ENCODE measurements around the gene ZCCHC24.

Gene ZCCHC24

DNA sequence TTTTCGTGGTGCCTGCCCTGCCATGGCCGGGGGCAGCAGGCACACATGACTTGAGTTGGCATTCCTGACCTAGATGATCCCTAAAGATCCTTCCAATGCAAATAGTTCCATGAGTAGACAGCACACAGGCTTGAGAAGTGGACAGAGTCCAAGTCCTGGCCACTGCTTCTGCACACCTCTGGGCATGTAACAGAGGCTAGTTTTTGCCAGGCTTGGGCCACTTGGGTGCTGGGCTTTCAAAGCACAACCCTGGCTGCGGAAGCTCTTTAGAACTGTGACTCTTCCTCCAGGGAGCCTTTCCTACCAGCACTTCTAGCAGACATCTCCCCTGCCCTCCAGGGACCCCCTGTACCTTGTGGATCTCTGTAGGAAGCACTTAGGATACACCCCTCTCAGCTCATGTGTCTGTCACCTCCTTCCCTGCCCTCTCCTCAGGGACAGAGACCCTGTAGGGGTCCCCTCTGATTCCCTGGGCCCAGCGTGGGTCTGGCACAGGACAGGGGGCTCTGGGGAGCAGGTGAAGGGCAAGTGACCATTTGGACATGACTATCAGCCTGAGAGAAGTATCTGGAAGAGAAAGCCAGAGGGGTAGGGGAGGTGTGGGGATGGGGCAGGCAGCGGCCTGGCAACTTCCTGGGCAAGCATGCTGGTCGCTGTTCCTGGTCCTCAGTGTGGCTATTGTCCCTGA, 36.2 kb downstream of the ZCCHC24 start:
- DNase-seq: no peak

DNA sequence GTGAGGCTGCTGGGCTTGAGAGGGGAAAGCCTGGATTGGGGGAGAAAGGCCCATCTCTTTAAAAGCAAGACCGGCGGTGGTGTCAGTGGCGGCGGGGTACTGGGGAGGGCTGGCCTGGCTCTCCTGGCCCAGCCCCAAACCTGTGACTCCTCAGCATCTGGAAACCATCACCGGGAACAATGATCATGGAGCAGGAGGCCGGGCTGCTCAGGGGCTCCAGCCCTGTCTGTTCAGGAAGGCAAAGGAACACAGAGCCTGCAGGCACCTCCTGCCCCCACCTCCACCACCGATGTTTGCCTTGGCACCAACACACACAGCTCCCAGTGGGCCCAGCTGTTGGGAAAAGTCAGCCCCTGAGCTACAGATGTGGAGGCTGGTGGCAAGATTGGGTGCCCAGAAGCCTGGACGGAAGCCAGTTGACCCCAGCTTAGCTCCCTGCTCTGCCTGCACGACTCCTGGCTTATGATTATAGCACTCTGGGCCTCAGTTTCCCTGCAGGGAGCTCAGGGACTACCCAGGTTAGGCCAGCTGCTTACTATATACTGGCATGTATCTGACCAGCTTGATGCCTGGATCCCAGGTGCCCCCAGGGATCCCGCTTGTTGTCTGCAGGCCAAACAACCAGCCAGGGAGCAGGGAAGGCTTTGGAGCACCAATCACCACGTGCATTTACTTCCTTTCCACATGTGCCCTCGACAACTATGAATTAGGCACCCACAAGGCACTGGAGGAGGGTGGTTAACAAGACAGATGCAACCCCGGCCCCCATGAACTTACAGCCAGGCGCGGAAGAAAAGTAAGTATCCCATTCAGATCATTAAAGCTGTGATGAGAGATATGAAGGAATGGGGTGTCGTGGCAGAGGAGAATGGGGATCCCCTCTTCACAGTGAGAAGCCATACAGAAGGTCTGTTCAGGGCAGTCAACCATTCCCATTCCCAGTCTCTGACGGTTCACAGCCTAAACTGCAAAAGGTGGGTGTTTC, 37.3 kb downstream of the ZCCHC24 start:
- DNase-seq: no peak

DNA sequence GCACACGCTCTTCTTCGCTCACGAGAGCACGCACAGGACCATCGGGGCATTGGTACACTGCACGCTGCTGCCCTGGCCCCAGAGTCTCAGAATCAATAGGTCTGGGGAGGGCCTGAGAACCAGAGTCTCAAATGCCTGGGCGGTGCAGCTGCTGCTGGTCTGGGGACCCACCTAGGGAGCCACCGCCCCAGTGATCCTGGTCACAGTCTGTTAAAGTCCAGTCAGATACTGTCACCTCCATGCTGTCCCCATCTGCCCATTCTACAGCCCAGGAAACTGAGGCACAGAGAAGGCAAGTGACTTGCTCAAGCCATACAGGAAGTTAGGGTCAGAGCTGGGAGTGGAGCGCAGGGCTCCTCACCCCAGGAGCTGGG, 38.0 kb downstream of the ZCCHC24 start:
- no peak for DNase-seq

DNA sequence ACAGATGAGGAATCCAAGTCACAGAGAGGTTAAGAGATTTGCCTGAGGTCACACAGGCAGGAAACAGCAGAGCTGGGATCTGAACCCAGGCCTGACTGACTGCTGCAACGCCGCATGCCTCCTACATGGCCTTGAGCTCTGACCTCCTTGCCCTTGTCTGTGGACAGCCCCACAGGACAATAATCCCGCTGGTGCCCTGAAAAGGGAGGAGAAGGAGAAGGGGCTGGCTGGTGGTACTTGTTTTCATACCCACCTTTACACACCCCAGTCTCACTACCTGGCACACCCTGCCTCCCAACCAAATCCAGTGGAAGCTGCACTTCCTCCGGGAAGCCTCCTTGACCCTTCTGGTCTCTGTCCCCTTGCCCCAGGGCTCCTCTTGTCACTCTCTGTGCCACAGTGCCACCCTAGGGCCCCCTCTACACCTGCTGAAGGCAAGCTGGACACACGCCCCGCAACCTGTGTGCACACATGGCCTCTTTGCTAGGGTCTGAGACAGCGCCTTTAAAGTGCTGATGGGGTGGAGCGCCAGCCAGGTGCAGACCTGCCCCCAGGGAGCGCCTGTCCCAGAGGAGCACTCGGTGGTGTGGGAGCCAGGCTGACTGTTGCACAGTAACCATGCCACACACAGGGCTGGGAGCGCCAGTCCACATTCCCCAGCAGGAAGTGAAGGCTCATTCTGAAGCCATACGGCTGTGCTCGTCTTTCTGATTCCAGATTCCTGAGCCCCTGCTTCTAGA, 38.6 kb downstream of the ZCCHC24 start:
- no peak for DNase-seq

DNA sequence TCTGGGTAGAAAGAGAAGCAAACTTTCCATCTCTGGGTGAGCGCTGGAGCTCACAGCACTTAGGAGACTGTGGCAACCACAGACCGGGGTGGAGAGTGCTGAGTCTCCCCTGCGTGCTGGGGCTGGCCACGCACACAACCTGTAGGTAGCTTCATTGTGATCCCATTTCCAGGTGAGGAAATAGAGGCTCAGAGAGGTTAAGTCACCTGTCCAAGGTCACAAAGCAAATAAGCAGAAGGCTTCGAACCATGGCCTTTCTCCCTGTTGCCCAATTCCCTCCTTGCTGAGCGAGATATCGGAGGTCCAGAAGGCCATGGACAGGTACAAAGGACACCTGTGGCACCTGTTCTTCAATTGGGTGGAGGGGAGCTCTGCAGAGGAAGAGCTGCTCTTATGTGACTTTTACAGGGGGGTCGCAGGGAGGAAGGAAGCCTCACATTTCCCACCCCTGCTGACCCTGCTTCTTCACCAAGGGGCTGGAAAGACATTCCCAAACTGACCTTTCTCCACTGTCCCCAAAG, 39.4 kb downstream of the ZCCHC24 start:
- no peak for DNase-seq

DNA sequence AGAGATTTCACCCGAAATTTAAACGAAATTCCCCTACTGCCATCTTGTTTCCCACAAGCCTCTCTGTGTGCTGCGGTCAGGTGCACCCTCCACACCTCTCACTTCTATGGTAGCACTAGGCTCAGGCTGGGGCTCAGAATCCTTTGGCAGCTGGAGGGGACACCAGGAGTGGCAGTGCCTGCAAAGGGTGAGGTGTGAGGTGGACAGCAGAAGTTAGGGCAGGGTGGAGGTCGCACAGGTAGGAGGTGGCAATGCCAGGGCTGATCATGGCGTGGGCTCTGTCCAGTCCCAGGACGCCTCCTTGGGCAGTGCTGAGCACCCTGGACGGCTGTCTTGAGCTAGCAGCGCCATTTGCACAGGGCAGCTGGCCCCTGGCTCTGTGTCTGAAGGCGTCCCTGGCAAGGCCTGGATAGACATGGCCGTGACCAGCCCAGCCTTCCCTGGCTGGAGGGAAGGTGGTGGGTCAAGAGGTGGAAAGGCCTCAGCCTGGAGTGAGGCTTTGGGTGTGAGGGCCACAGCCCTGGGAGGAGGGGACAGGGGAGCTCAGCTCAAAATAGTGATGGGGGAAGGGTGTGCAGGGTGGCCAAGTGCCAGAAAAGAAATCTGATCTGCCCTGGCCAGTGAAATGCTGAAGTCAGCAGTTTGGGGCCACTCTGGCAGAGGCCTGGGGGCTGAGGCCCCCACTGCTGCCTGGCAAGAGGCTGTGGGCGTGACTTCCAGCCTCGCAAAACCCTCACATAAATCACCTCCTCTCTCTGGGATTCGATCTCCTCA, 40.0 kb downstream of the ZCCHC24 start:
- DNase-seq: no peak

DNA sequence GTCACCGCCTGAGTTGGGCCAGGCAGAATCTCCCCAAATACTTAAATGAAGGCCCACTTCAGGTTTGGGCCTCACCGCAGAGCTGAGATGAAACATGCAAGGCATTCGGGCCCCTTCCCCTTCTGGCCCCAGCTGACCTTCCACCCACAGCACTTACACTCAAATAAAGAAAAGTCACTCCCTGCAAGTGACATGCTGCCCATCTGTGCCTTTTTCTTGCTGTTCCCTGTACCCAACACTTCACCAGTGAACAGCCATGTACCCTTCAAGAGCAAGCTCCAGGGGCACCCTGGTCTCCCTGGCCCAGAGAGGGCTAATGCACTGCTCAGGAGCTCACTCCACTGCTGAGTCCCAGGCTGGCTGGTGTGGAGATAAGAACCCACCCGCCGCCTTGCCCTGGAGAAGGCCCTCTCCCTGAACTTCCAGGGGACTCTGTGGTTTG, 40.7 kb downstream of the ZCCHC24 start:
- DNase-seq: no peak

DNA sequence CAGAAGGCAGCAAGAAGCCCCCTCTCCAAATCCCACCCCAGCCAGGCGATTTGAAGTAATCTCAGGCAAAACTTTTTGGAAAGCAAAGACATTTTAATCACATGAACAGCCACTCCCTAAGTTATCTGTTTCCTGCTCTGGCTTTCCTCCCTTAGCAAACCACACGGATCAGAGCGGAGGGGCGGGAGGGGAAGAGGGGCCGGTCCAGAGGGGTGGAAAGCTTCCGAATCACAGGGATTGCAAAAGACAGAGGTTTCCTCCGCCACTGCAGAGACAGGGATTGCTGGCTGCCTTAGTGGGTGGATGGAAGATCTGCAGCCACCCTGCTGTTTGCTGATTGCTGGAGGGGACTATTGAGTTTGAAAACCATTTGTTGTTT, 41.2 kb downstream of the ZCCHC24 start:
- no peak for DNase-seq

DNA sequence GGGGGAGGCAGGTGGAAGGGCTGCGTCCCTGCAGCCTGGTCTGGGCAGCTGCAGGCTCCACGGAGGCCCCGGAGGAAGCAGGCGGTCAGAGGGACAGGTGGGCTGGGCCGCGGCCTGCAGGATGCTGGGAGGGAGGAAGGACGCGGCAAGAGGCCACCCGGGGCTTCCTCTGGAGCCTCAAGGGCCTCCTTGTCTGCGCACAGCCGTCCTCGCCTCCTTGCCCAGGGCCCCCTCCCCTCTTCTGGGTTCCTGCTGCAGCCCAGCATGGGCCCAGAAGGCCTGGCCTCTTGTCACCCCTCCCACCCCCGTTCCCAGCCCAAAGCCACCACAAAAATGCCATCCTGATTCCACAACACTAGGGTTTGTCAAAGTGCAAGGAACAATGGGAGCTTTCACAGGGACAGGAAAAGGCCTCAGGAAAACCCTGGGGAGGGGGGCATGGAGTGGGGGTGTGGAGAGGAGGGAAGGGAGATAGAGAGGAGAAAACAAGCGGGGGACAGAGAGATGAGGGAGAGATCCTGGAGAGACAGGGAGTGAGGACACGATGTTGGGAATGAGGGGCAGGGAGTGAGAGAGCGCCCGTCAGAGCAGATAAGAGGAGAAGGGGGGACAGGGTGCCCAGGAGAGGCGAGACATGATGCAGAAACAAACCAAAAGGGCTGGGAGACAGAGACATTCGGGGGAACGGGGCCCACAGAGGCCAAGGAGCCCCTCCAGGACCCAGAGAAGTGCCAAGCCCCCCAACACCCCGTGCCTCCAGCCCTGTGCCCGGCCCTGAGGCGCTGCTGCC, 41.8 kb downstream of the ZCCHC24 start:
- no peak for DNase-seq

DNA sequence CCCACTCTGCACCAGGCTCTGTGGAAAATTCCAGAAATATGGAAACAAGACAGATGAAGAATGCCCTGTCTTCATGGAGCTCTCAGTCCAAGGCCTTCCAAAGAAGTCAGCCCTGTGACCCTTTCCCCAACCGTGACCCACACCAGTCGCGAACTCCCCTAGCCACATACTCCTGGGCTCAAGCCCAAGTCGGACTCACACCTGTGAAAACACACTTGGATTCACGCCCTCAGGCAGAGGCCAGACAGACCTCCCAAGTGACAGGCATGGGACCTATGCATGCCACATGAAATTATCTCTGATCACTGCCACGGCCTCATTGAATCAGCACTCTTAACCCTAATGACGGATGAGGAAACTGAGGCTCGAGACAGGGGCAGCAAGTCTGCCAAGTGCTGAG, 42.5 kb downstream of the ZCCHC24 start:
- no peak for DNase-seq

DNA sequence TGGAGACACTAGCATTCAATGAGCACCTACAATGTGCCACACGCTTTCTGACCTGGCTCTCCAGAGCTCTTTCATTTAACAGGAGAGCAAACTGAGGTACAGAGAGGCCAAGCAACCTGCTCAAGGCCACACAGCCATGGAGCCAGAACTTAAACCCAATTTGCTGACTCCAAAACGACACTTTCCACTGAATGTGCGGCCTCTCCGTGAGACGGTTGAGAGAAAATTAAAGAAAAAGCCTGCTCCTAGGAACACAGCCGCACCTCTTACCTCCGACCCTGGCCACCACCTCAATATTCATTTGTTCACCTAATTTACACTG, 42.8 kb downstream of the ZCCHC24 start:
- DNase-seq: no peak

DNA sequence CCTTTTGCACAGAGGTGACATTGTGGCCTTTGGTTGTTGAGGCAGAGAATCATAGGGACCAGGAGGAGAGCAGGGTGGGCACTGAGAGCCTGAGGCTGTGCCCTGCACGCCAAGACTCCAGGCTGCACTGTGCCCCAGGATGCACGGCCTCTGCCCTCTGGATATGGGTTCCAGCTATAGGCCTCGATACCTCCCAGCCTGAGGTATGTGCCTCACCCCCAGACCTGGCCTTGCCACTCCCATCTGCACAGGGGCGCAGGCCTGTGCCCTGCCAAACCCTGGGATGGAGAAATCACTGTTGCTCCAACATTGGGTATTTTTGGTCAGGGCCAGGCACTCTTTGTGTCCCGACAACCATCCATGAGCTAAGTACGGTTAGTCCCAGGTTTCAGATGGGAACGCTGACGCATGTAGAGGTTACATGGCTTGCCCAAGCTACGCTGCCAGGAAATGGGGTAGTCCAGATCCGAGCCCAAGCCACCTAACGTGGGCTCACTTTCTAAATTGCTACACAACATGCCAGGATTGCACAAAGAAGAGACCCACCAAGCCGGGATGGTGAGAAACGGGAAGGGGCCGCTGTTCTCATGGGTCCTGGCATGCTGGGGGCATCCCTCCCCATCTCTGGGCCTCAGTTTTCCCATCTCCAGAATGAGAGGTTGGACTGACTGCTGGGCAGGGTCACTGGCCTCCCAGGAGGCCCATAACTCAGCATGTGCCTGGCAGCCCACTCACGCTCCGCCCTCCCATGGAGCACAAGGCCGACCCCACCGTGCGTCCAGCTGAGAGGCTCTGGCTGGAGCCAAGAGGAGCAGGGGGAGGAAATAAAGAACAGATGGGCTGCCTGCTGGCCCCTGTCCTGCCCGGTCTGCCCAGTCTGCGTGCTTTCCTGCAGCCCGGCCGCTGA, 44.2 kb downstream of the ZCCHC24 start:
- DNase-seq: no peak

DNA sequence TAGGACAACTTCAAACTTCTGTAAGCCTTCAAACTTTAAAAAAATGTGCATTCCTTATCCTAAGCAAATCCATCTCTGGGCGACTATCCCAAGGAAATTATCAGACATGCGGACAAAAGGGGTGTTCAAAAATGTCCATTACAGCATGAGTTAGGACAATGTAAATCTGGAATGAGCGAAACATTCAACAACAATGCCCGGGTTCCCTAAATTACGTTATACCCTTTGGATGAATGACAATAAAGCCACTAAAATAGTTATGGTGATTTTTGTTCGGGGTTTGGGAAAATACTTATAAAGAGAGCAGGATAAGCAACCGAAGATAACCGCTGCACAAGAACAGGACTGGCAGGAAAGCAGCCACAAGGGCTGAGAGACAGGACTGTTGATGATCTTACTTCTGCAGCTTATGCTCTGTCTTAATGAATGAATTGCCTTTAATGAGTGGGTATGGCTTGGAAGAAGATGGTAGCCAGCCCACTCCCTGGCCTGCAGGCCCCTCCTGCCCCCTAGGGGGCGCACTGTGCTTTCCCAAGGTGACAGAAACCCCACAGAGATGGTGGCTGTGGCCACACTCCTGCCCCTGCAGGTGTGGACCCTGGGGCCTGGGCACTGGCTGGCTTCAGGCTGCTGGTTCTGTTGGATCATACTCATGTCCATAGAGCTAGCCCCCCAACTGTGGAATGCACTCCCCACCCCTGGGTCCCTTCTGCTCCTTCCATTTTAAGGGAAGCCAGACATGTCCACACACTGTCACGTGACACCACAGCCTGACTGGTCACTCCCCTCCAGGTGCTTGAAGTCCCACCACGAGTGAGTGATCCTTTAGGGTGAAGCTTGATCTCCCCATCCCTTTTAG, 45.0 kb downstream of the ZCCHC24 start:
- no peak for DNase-seq

DNA sequence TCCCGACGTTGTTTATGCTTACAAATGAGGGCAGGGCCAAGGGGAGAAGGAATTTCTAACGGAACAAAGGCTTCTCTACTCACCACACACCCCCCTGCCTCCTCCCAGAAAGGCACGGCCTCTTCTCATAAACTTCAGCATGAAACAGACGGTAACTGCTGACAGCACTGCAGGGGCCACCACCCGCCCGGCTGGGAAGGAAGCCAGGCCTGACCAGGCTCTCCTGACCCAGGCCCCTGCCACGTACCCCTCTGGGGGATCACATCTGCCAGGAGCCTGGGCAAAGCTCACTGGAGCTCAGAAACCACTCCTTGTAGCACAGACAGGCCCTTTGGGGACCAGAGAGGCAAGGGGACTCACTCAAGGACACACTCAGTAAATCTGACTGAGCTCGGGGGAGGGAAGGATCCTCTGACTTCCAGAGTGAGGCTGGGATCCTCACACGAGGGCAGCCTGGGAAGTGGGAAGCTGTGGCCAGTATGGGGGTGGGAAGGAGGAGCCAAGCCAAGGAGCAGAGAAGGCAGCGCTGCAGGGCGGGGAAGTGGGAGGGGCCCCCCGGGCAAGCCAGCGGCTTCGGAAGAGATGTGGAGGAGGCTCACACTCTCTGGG, 46.1 kb downstream of the ZCCHC24 start:
- no peak for DNase-seq

DNA sequence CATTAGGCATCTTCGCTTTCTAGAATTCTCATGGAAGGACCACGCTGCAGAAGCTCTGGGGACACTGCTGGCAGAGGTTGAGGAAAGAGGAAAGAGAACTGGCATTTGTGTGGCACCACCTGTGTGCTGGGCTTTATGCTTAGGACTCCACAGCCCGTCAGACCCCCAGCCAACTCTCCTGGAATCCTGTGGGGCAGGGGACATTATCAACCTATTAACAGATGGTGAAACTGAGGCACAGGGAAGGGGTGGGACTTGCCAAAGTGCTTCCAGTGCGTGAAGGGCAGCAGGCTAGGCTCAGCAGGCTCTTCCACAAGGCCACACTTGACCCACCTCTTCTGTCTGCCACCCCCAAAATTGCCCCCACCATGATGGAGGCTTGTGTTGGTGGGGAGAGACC, 46.8 kb downstream of the ZCCHC24 start:
- DNase-seq: no peak

DNA sequence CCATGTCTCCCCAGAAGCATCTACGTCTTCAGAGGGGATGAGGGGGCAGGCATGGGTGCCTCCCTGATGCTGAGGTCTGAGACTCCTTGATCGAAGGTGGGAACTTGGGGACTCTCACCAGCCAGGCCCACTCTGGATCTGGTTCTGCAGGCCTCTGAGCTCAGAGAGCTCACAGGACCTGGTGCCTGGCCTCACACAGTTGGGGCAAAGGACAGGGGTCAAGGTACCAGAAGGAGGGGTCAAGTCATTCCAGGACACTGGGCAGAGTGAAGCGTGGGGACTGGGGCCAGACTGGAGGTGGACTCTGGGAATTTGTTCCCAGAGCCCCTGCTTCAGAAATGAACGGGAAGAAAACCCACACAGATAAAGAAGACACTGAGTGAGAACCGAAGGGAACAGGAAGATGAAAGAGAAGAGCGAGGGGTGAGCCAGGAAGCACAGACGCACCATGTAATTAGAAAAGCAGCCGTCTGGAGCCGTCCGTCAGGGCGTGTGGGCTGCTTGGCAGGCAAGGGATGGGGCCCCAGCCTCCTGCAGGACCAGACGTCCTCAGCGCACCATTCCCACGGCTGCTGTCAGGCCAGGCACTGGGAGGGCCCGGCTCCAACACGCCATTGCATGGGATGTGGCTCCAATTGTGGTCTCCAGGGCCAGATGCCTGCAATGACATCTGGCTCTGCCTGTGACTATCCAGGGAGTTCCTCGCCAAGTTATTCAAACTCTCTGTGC, 47.7 kb downstream of the ZCCHC24 start:
- no peak for DNase-seq

DNA sequence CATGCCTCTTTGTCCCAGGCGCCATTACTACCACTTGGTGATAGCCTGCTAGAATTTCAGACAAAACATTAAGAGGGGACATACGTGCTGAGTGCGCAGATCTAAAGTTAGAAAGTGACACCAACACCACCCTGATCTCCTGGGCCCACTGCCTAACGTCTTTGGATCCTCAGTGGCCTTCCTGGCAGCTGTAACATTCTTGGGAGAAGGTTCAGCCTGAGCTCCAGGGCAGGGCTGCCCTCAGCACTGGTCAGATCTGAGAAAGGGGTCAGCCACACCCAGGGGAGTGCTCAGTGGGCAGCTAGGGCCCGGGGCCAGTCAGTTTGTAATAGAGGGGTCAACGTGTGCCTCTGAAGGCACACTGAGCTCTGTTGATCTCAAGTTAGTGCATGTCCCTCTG, 48.4 kb downstream of the ZCCHC24 start:
- no peak for DNase-seq

DNA sequence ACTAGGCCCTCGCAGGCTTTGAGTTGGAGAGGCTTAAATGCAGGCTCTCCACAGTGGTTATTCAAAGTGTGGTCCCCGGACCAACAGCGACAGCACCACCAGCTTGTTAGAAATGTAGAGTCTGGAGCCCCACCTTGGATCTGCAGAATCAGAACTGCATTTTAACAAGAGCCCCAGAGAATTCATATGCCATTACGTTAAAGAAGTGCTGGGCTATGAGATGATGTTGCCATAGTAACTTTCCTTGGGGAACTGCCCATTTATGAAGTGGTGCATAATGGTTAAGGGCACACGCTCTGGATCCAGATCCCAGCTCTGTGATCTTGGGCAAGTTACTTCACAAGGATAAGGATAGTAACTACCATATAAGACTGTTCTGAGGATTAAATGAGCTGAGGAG, 48.9 kb downstream of the ZCCHC24 start:
- no peak for DNase-seq

DNA sequence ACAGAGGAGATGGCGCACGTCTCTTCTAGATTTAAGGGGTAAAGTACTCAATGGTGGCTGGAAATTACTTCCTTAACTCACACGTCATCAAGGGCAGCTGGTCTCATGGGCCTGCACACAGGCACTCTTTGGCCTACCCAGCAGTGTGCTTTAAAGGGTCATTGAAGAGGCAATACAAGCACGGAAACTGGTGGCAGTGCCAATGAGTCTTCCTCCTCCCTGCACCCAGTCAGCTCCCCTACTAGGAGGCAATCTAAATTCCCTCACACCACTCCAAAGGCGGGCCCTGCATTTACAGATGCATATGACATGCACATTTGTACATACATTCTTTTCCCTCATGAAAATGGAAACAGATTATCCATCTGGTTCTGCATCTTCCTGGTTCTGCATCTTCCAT, 50.8 kb downstream of the ZCCHC24 start:
- DNase-seq: no peak

Measured in CD4-positive, alpha-beta T cell treated with Interleukin-15 for 1 hour (primary cell).